HG02759 (cell line): ENCODE data around the gene PMFBP1.

Experiments
- ATAC-seq: cut with Tn5 transposase; IDR thresholded peaks from one replicate; pipeline ENCODE4 v1.9.1; 2021; ENCODE audit warnings: mild to moderate bottlenecking, moderate library complexity; ENCODE audit not compliant: unreplicated experiment

Gene PMFBP1

GRCh38 chr16:72172105-72173034 lies at the start of gene PMFBP1:
Gene PMFBP1 (minus strand): TSS chr16:72172155. CDS start chr16:72171208, 947 bp downstream.
- ATAC-seq: peak; percentile 97

- no peak for ATAC-seq
Measured at GRCh38 chr16:72221630-72222024, 49.7 kb upstream of the PMFBP1 start.

GRCh38 chr16:72220875-72221629 lies 49.1 kb upstream of the PMFBP1 start:
- ATAC-seq: no peak

GRCh38 chr16:72219282-72219681 lies 47.3 kb upstream of the PMFBP1 start:
- no peak for ATAC-seq

GRCh38 chr16:72216767-72217166 lies 44.8 kb upstream of the PMFBP1 start:
- ATAC-seq: no peak

GRCh38 chr16:72214821-72215220 lies 42.9 kb upstream of the PMFBP1 start:
- no peak for ATAC-seq

- no peak for ATAC-seq
Measured at GRCh38 chr16:72211110-72211509, 39.2 kb upstream of the PMFBP1 start.

- no peak for ATAC-seq
Measured at GRCh38 chr16:72210555-72210954, 38.6 kb upstream of the PMFBP1 start.

GRCh38 chr16:72210072-72210471 lies 38.1 kb upstream of the PMFBP1 start:
- no peak for ATAC-seq

GRCh38 chr16:72206299-72206698 lies 34.3 kb upstream of the PMFBP1 start:
- no peak for ATAC-seq

GRCh38 chr16:72203401-72203800 lies 31.4 kb upstream of the PMFBP1 start:
- peak; percentile 71 for ATAC-seq

- no peak for ATAC-seq
Measured at GRCh38 chr16:72202014-72202413, 30.1 kb upstream of the PMFBP1 start.

- no peak for ATAC-seq
Measured at GRCh38 chr16:72201387-72201786, 29.4 kb upstream of the PMFBP1 start.

GRCh38 chr16:72199761-72200337 lies 27.9 kb upstream of the PMFBP1 start:
- ATAC-seq: no peak

GRCh38 chr16:72198771-72199201 lies 26.8 kb upstream of the PMFBP1 start:
- no peak for ATAC-seq

GRCh38 chr16:72198021-72198711 lies 26.2 kb upstream of the PMFBP1 start:
- no peak for ATAC-seq

- ATAC-seq: no peak
Measured at GRCh38 chr16:72197545-72197944, 25.6 kb upstream of the PMFBP1 start.

- no peak for ATAC-seq
Measured at GRCh38 chr16:72195609-72196008, 23.7 kb upstream of the PMFBP1 start.

- ATAC-seq: no peak
Measured at GRCh38 chr16:72191551-72191950, 19.6 kb upstream of the PMFBP1 start.

GRCh38 chr16:72189865-72190371 lies 18.0 kb upstream of the PMFBP1 start:
- ATAC-seq: no peak

- ATAC-seq: no peak
Measured at GRCh38 chr16:72188541-72188940, 16.6 kb upstream of the PMFBP1 start.
